Activated CD4-positive, alpha-beta T cell treated with anti-CD3 and anti-CD28 coated beads for 24 hours (primary cell): ENCODE data around the gene GRXCR2.
"Not testable (repeated sequence)": the region's sequence is repeated elsewhere in the genome, so short reads cannot be mapped to it uniquely, and the experiment has no call there.

ENCODE experiments used
- DNase-seq, 2 donors: peaks; one replicate each; pipeline ENCODE4 v3.0.0-alpha.2; 2020; ENCODE audit warnings: low read depth in 2 of 2

GRXCR2 gene, protein sequence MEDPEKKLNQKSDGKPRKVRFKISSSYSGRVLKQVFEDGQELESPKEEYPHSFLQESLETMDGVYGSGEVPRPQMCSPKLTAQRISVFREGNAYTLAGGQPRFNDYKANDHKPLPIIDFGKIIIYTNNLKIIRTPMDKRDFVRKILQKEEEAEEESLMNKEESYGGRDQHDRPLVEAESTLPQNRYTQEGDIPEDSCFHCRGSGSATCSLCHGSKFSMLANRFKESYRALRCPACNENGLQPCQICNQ

DNA sequence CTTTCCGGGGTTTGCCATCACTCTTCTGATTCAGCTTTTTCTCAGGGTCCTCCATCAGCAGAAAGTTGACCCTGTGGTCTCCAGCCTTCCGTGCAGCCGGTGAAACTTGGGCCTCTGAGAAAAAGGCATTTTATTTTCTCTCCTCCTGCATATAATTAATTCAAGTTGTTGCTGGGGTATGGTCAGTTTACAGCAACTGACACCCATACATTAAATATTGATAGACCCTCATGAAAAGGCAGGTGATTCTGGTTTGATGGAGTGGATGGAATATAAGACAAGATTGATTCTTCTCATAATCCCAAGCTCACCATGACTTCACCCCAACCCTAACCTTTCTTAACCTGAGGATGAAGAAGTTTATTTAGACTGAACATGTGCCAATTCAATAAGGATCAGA lies at the start of gene GRXCR2:
GRXCR2 (minus strand) TSS at position 101 of the 400 bp plus-strand sequence; CDS start at position 55, 46 bp downstream.
- no peak for DNase-seq

DNA sequence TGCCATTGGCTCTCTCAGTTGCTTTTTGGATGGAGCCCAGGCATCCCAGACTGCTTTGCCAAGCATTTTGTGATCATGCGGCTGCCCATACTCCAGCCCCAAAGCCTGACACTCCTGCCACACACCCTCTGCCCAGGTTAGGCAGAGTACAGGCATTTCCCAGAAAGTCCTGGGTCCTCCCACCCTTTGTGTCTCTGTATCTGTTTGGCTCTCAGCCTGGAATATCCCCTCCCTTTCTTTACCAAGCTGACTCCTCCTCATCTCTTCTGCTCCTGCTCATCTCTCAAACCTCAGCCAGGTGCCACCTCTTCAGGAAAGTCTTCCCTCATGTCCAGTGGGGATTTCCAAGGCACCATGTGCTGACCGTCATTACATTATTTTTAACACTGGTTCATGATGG lies 49.2 kb upstream of the GRXCR2 start:
- no peak for DNase-seq

DNA sequence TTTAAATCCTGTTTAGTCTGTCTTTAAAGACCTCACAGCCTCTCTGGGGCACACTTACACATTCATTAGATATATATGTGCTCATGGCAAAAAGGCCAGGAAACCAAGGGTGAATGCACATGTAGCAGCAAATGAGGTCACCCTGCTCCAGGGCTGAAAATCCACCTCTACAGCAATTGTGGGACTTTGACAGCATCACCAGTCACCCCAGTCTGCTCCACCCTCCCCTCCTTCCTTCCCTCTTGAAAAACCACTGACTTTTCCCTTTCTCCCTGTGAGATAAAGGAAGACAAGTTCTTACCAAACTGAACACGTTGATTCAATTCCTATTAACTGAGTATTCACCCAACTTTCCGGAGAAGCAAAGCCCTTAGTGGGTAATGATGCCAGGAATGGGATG lies 48.4 kb upstream of the GRXCR2 start:
- DNase-seq = no peak

DNA sequence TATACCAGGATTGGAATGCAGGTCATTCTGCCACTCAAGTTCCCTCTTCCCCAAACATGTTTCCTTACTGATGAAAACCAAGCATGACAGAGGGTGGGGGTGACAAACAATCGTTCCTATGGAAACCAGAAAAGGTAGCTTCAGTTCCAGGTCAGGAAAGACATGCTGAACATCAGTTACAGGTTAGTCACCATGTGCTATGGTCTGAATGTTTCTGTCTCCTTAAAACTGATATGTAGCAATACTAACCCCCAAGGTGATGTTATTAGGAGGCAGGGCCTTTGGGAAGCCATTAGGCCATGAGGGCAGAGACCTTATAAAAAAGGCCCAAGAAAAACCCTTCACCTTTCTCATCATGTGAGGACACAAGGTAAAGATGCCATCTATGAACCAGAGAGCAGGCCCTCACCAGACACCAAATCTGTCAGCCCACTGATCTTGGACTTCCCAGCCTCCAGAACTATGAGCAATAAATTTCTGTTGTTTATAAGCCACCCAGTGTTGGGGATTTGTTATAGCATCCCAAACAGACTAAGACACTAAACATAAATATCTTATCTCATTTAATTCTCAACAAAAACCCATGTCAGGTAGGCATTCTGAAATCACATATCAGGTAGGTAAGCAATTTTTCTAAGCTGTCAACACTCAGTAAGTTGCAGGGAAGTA lies 47.9 kb upstream of the GRXCR2 start:
- no peak for DNase-seq

GRCh38 chr5:145919413-145919812 lies 46.6 kb upstream of the GRXCR2 start:
- no peak for DNase-seq

GRCh38 chr5:145918397-145918796 lies 45.6 kb upstream of the GRXCR2 start:
- no peak for DNase-seq

- DNase-seq = no peak
Observed at GRCh38 chr5:145917288-145917687, 44.5 kb upstream of the GRXCR2 start.

DNA sequence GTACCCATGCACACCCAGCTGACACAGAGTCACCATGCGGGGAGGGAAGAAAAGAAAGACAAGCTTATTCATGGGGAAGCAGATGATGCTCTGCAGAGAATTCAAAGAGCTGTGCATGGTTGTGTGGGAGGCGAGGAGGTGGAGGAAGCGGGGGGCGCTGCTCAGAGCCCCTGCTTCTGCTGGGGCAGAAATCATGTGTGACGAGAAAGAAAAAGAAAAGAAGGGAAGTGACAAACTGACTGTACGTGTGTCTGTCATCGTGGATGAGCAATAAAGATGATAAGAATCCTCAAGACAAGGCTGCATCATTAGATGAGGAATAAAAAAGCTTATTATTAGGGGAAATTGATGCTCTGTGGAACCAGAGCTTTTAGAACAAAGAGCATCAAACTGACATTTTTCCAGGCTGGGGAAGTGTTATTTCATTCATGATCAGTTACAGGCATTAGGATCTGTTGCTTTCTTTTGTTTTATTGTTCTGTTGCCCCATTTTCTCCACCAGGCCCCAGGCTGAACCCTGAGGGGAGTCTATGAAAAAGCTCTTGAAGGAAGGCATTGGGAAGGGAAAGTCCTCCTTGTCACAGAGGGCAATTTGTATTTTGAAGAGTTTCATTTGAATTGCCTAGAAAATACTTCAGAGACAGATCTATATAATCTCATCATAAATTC lies 43.3 kb upstream of the GRXCR2 start:
- no peak for DNase-seq

DNA sequence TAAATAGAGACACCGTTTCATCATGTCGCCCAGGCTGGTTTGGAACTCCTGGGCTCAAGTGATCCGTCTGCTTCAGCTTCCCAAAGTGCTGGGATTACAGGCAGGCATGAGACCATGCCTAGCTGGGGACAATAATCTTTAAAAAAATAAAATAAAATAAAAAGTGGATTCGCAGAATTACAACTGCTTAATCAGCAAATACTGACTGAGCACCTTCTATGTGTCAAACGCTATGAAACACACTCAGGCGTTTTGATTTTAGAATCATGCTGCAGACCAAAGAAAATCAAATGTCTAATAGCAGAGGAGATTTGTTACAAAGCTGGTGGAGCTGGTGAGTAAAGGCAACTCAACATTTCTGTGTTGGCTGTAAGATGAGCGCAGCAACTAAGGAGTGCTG lies 40.9 kb upstream of the GRXCR2 start:
- DNase-seq = no peak

GRCh38 chr5:145912594-145912993 lies 39.8 kb upstream of the GRXCR2 start:
- no peak for DNase-seq

DNA sequence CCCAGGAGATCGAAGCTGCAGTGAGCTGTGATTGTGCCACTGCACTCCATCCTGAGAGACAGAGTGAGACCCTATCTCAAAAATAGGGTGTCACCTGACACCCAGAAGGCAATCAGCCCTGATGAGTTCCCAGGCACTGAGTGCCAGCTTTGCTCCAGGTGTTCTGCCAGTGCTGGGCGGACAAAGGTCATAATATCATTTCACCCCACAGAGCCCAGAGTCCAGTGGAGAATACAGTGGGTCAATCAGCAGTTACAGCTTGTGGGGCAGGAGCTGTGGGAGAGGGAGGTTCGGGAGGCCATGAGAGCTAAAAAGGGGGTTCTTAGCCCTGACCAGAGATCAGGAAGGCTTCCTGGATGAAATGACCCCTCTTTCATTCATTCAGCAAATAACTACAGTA lies 39.2 kb upstream of the GRXCR2 start:
- DNase-seq = no peak

- DNase-seq = no peak
Observed at GRCh38 chr5:145911164-145911563, 38.4 kb upstream of the GRXCR2 start.

DNA sequence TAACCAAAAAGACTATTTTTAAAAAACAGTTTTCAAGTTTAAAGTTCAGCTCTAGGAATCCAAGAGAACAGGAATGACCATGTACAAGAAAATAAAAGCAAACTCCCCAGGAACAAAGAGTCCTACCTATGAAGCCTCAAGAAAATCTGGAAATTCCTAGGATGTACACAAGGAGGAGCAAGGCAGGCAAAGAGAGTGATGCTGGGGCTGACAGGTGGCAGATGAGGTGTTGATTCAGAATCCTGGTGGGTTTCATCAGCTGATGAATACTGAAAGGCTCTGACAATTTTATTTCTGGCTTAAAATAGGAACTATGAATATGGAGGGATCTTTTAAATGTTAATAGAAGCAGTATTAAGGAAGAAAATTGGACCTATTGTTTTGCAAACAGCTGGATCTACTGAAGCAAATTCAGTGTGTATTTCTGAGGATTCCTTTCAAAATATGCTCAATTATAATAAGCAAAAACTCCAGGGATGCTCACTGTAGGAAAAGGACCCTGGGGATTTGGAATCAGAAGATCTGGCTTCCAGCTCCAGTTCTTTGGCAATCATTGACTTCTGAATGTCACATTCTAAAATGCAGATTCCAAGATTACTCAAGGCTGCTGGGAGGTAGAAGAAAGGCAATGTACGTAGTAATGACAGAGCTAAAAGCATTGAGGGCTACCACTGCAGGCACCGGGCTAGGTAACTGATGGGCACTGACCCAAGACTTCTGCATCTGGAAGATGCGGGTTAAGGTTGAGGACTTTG lies 35.6 kb upstream of the GRXCR2 start:
- DNase-seq = no peak

- no peak for DNase-seq
Observed at GRCh38 chr5:145906401-145906800, 33.6 kb upstream of the GRXCR2 start.

DNA sequence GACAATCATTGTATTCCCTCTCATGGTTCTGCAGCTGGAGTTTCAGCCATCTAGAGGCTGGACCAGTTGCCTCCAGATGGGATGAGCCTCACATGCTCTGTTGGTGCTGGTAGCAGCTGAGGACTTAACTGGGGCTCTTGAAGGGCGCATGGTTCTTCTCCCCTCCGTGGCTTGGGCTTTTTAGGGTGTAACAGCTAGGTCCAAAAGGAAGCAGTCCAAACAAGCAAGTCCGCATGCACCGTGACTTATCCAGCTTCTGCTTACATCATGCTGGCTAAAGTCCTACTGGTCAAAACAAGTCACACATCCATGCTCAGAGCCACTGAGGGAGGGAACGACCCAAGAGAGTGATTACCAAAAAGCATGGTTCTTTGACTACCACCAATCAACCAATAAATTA lies 31.9 kb upstream of the GRXCR2 start:
- DNase-seq = no peak

- DNase-seq = no peak
Observed at GRCh38 chr5:145903867-145904266, 31.1 kb upstream of the GRXCR2 start.

DNA sequence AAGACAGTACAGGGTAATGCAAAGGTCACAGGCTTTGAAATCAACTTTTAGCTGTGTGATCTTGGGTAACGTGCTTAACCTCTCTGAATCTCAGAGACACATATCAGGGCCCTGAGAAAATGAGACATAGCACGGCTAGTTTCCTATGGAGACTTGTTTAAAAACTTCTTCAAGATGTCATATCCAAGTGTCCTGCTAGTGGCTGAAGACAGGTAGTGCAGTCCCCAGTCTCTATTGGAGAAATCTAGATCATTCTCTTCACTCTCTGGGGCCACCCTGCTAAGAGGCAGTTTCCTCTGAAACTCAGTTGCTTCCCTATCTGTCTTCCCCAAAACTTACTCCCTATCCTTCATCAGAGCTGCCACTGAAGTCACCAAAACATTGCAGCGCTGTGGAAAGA lies 30.3 kb upstream of the GRXCR2 start:
- no peak for DNase-seq

DNA sequence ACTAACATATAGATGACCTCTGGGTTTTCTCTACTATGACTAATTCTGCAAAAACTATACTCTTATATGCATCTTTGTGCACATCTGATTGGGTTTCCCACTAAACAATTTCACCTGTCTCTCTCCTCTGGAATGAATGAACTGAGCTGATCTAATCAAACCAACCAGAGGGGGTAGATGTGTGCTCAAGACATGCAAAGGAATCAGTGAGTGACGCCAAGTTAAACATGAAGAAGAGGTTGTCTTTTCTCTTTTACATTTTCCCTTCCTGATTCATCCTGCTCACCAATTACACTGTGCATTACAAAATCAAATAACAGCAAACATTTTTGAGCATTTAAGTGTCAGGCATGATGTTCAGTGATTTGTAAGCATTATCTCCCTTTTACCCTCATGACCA lies 29.6 kb upstream of the GRXCR2 start:
- DNase-seq = no peak

- DNase-seq = no peak
Observed at GRCh38 chr5:145898171-145898570, 25.4 kb upstream of the GRXCR2 start.

- not testable (repeated sequence) for DNase-seq
Observed at GRCh38 chr5:145891378-145891777, 18.6 kb upstream of the GRXCR2 start.

GRCh38 chr5:145889611-145890010 lies 16.8 kb upstream of the GRXCR2 start:
- no peak for DNase-seq

GRCh38 chr5:145887976-145888574 lies 15.3 kb upstream of the GRXCR2 start:
- DNase-seq = no peak
